ENCODE data around the gene SEMA6B. TPM values are rescaled to one million over a fixed set of nuclear protein-coding genes. Genes with fewer than 3 reads are reported as not detected.
A peak's percentile ranks its signal among the peaks of the same experiment; 100 is the strongest.

Gene SEMA6B
- total RNA-seq, 1 experiment from 2014 or later, result 5.7 TPM

DNA sequence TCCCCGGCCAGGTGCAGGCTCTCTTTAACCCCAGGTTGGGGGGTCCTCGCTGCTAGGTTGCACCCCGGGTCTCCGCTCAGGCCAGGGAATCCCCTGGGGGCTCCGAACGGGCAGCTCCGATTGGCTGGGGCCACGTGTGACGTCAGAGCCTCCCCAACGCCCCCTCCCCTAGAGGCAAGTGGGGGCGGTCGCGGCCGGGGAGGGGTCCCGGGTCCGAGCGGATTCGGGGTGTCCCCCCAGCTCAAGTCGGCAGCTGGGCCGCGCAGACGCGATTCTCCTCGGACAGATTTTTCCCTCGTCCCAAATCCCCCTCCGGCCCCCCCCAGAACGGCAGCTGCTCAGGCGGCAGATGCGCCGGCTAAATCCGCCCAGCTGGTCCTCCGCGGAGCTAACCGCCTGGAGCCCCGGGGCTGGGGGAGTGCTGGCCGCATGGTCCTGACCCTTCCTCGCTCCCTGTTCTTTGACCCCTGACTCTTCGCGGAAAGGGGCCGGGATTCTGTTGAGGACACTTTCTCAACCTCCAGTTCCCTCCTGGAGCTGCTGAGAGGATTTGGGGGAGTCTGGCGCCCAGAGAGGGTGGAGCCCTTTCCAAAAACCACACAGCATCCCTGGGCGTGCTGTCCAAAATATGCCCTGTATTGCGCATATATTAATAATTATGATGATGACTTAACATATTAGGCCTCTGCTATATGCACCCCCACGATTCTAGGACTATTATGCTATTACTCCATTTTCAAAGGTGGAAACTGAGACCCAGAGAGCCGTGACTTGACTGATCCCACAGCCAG is 25.4 kb upstream of the SEMA6B start:
- H3K4me3 ChIP-seq (ENCODE audit: low read depth in 2 of 2, low read length in 2 of 2), result peak overlapping the region; percentile 41 to 51
- no peaks in the 10 kb centered on the region for H3K27me3 ChIP-seq (ENCODE audit: control insufficient read depth, insufficient read depth, low read length)
- H3K27ac ChIP-seq (ENCODE audit: low read length), result no peak overlapping the region
- no peak for TF ChIP-seq TCF7L2 (IDR thresholded peaks at IDR 0.05; ENCODE audit: low read depth, low read length)
- no peak for TF ChIP-seq POLR2AphosphoS5 (IDR thresholded peaks at IDR 0.05; ENCODE audit: low read depth, low read length)
- TF ChIP-seq, protein P1, sequence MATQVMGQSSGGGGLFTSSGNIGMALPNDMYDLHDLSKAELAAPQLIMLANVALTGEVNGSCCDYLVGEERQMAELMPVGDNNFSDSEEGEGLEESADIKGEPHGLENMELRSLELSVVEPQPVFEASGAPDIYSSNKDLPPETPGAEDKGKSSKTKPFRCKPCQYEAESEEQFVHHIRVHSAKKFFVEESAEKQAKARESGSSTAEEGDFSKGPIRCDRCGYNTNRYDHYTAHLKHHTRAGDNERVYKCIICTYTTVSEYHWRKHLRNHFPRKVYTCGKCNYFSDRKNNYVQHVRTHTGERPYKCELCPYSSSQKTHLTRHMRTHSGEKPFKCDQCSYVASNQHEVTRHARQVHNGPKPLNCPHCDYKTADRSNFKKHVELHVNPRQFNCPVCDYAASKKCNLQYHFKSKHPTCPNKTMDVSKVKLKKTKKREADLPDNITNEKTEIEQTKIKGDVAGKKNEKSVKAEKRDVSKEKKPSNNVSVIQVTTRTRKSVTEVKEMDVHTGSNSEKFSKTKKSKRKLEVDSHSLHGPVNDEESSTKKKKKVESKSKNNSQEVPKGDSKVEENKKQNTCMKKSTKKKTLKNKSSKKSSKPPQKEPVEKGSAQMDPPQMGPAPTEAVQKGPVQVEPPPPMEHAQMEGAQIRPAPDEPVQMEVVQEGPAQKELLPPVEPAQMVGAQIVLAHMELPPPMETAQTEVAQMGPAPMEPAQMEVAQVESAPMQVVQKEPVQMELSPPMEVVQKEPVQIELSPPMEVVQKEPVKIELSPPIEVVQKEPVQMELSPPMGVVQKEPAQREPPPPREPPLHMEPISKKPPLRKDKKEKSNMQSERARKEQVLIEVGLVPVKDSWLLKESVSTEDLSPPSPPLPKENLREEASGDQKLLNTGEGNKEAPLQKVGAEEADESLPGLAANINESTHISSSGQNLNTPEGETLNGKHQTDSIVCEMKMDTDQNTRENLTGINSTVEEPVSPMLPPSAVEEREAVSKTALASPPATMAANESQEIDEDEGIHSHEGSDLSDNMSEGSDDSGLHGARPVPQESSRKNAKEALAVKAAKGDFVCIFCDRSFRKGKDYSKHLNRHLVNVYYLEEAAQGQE (IDR thresholded peaks at IDR 0.05; ENCODE audit: insufficient read depth in 1 of 2, low read depth in 2 of 2, low read length in 1 of 2), result no peak
- TF ChIP-seq SIN3A (IDR thresholded peaks at IDR 0.05; ENCODE audit: borderline replicate concordance, insufficient read depth, low read depth, low read length), result no peak
- TF ChIP-seq, protein P2, sequence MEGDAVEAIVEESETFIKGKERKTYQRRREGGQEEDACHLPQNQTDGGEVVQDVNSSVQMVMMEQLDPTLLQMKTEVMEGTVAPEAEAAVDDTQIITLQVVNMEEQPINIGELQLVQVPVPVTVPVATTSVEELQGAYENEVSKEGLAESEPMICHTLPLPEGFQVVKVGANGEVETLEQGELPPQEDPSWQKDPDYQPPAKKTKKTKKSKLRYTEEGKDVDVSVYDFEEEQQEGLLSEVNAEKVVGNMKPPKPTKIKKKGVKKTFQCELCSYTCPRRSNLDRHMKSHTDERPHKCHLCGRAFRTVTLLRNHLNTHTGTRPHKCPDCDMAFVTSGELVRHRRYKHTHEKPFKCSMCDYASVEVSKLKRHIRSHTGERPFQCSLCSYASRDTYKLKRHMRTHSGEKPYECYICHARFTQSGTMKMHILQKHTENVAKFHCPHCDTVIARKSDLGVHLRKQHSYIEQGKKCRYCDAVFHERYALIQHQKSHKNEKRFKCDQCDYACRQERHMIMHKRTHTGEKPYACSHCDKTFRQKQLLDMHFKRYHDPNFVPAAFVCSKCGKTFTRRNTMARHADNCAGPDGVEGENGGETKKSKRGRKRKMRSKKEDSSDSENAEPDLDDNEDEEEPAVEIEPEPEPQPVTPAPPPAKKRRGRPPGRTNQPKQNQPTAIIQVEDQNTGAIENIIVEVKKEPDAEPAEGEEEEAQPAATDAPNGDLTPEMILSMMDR (IDR thresholded peaks at IDR 0.05), result no peak
- no peaks in the 10 kb centered on the region; the same call in 1 of the 2 replicates for H3K36me3 ChIP-seq (ENCODE audit: control insufficient read depth, insufficient read depth, low read length)
- DNase-seq (ENCODE audit: low read depth, low spot score), result no peak
- no peaks in the 10 kb centered on the region; the same call in 1 of the 2 replicates for H3K4me1 ChIP-seq (ENCODE audit: control insufficient read depth, insufficient read depth, low read length)
- CTCF ChIA-PET, result interaction anchor here (0.6 to 1.0 kb wide), 4 partner anchors 38 to 1083 kb away, joined by 3 read pairs; no protein-coding TSS in a partner anchor
- BruUV-seq (replicated peaks), result no TSS peak
- no peak for ATAC-seq
- H3K9me3 ChIP-seq (ENCODE audit: control insufficient read depth, insufficient read depth, low read depth, low read length), result no peaks in the 10 kb centered on the region
- in situ Hi-C loops (cut with HindIII; ENCODE audit: low pct_unique_long_range_greater_than_20kb, low sequenced_read_pairs), result no loop called here
- intact Hi-C loops (cut with micrococcal nuclease; ENCODE audit: unreplicated experiment), result no loop called here
- POLR2A ChIA-PET, result no interaction called here

DNA sequence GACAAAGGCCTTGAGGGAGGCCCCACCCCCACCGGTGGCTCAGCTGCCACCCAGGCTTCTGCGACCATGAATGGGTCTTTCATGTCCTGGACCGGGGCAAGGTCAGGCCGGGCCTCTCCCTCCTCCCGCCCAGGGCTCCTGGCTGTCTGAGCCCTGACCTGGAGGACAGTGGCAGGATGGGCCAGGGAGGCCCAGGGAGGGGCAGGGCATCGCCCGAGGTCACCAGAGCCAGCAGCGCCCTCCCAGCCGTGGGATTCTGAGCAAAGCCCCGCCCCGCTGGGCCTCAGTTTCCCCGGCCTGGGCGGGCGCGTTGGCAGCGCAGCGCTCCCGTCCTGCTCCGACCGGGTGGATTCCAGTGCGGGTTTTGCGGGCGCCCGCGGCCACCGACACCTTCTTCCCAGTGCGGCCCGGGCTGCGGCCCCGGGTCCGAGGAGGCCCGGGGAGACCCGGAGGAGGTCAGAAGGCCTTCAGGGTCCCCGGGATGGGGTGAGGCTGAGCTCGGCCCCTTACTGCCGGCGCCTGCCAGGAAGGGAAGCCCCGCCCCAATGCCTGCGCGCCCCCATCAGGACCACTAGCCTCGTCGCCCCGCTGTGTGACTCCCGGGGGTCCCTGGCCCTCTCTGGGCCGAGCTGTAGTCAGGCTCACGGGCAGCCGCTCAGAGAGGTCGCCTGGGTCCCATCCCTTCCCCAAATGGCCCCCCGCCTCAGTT is 24.6 kb upstream of the SEMA6B start:
- ATAC-seq (peak; percentile 80), DNase-seq (ENCODE audit: low read depth, low spot score) (no peak)
- TF ChIP-seq, protein P2 (IDR thresholded peaks at IDR 0.05), result no peak
- TF ChIP-seq POLR2AphosphoS5 (IDR thresholded peaks at IDR 0.05; ENCODE audit: low read depth, low read length), result no peak
- TF ChIP-seq, protein P1 (IDR thresholded peaks at IDR 0.05; ENCODE audit: insufficient read depth in 1 of 2, low read depth in 2 of 2, low read length in 1 of 2), result no peak
- no peak for TF ChIP-seq SIN3A (IDR thresholded peaks at IDR 0.05; ENCODE audit: borderline replicate concordance, insufficient read depth, low read depth, low read length)
- TF ChIP-seq TCF7L2 (IDR thresholded peaks at IDR 0.05; ENCODE audit: low read depth, low read length), result no peak
- in situ Hi-C loops (cut with HindIII; ENCODE audit: low pct_unique_long_range_greater_than_20kb, low sequenced_read_pairs), result no loop called here
- ChIA-PET CTCF (interaction anchor here (0.6 kb wide), 1 partner anchor 49 kb away, joined by 3 read pairs; no protein-coding TSS in a partner anchor), POLR2A (no interaction called here)
- Histone ChIP-seq H3K27me3 (ENCODE audit: control insufficient read depth, insufficient read depth, low read length) (no peaks in the 10 kb centered on the region), H3K27ac (ENCODE audit: low read length) (no peak overlapping the region), H3K9me3 (ENCODE audit: control insufficient read depth, insufficient read depth, low read depth, low read length) (no peaks in the 10 kb centered on the region), H3K36me3 (ENCODE audit: control insufficient read depth, insufficient read depth, low read length) (no peaks in the 10 kb centered on the region; the same call in 1 of the 2 replicates), H3K4me3 (ENCODE audit: low read depth in 2 of 2, low read length in 2 of 2) (peak overlapping the region; percentile 41 to 51), H3K4me1 (ENCODE audit: control insufficient read depth, insufficient read depth, low read length) (no peaks in the 10 kb centered on the region; the same call in 1 of the 2 replicates)
- intact Hi-C loops (cut with micrococcal nuclease; ENCODE audit: unreplicated experiment), result no loop called here
- BruUV-seq (replicated peaks), result no TSS peak

Data from Panc1 (cell line).